B cell (primary cell): ENCODE results near the gene URB1.

Experiments
- EZH2 ChIP-seq: IDR thresholded peaks from 2 replicates; pipeline ENCODE4 v1.6.1; 2012; ENCODE audit warnings: borderline replicate concordance, low read depth, mild to moderate bottlenecking, moderate library complexity, low read length; ENCODE audit not compliant: insufficient read depth, poor library complexity, severe bottlenecking
- TF ChIP-seq, protein P1 (sequence below): fragments of 200-600 bp; IDR thresholded peaks from one replicate; pipeline ENCODE4 v1.8.0; 2022; ENCODE audit warnings: antibody characterized with exemption, mild to moderate bottlenecking

GRCh38 chr21:32349333-32349944 is 43.4 kb downstream of the URB1 start:
- TF ChIP-seq, protein P1, sequence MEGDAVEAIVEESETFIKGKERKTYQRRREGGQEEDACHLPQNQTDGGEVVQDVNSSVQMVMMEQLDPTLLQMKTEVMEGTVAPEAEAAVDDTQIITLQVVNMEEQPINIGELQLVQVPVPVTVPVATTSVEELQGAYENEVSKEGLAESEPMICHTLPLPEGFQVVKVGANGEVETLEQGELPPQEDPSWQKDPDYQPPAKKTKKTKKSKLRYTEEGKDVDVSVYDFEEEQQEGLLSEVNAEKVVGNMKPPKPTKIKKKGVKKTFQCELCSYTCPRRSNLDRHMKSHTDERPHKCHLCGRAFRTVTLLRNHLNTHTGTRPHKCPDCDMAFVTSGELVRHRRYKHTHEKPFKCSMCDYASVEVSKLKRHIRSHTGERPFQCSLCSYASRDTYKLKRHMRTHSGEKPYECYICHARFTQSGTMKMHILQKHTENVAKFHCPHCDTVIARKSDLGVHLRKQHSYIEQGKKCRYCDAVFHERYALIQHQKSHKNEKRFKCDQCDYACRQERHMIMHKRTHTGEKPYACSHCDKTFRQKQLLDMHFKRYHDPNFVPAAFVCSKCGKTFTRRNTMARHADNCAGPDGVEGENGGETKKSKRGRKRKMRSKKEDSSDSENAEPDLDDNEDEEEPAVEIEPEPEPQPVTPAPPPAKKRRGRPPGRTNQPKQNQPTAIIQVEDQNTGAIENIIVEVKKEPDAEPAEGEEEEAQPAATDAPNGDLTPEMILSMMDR: no peak
- no peak for TF ChIP-seq EZH2
